AG04449 (cell line): ENCODE data around the gene PRKG1.

Experiments
- CTCF ChIA-PET: fragments of 350-600 bp; formaldehyde crosslinking; extraction: SDS; loops from one replicate; lab custom pipeline; 2021; ENCODE audit warnings: antibody characterized with exemption; lab: Yijun Ruan, JAX
- POLR2A ChIA-PET: fragments of 400-600, 350-600 bp; formaldehyde crosslinking; extraction: SDS; loops from one replicate; lab custom pipeline; 2020; ENCODE audit warnings: antibody characterized with exemption, inconsistent platforms; lab: Yijun Ruan, JAX
- DNase-seq: peaks from one replicate; pipeline ENCODE4 v3.0.0-alpha.2; 2010; ENCODE audit warnings: low read depth, low spot score
- H3K4me3 ChIP-seq: 2 replicates; pipeline ENCODE4 v1.5.1; 2011; ENCODE audit warnings: low read depth, mild to moderate bottlenecking, control low read depth, low read length
- TF ChIP-seq, protein P1 (sequence below): IDR thresholded peaks from one replicate; pipeline ENCODE4 v1.5.1; 2011; ENCODE audit warnings: mild to moderate bottlenecking, moderate library complexity, low read length, control low read depth, inconsistent platforms; ENCODE audit not compliant: insufficient read depth; ENCODE audit errors: missing control alignments

PRKG1 gene

DNA sequence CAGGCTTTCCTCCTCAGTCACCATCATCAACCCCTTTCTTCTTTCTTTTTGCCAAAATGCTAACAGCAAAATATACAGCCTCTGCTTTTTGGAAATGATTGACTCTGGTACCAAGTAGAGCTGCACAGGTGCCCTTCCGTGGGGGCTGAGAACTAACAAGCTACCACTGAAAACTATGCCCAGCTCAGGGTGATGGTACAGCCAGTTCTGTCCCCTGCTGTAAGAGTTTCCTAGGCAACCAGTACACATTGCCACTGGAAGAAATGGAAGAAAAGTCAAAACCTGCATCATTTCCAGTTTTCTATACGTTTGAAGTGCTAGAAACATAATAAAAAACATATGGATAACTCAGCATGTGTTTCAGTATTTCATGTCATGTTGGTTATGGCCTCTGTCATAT, 297.5 kb downstream of the PRKG1 start:
- no peak for DNase-seq
- no peak overlapping the region for H3K4me3 ChIP-seq
- TF ChIP-seq, protein P1, sequence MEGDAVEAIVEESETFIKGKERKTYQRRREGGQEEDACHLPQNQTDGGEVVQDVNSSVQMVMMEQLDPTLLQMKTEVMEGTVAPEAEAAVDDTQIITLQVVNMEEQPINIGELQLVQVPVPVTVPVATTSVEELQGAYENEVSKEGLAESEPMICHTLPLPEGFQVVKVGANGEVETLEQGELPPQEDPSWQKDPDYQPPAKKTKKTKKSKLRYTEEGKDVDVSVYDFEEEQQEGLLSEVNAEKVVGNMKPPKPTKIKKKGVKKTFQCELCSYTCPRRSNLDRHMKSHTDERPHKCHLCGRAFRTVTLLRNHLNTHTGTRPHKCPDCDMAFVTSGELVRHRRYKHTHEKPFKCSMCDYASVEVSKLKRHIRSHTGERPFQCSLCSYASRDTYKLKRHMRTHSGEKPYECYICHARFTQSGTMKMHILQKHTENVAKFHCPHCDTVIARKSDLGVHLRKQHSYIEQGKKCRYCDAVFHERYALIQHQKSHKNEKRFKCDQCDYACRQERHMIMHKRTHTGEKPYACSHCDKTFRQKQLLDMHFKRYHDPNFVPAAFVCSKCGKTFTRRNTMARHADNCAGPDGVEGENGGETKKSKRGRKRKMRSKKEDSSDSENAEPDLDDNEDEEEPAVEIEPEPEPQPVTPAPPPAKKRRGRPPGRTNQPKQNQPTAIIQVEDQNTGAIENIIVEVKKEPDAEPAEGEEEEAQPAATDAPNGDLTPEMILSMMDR = no peak
- POLR2A ChIA-PET = no interaction called here
- CTCF ChIA-PET = no interaction called here

DNA sequence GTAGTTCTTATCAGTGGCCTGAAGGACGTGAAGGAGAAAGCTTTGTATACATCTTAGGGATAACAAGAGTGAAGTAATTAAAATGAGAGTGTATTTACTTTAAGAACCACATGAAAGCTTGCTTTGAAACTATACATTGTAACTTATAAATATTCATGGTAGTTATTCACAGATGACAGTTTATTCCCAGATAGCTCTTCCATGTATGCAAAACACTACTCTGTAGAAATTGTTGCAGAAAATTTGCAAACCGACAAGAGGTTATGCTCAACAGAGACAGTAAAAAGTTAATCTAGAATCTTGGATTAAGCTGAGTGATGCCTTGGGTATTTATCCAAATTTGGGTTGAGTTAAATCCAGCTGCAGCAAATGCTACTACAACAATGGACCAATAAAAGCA, 301.5 kb downstream of the PRKG1 start:
- TF ChIP-seq, protein P1 = no peak
- ChIA-PET CTCF (interaction anchor here (1.0 to 1.2 kb wide), 2 partner anchors 13 to 46 kb away, joined by 3 read pairs; no protein-coding TSS in a partner anchor), POLR2A (no interaction called here)
- H3K4me3 ChIP-seq = no peak overlapping the region
- no peak for DNase-seq

DNA sequence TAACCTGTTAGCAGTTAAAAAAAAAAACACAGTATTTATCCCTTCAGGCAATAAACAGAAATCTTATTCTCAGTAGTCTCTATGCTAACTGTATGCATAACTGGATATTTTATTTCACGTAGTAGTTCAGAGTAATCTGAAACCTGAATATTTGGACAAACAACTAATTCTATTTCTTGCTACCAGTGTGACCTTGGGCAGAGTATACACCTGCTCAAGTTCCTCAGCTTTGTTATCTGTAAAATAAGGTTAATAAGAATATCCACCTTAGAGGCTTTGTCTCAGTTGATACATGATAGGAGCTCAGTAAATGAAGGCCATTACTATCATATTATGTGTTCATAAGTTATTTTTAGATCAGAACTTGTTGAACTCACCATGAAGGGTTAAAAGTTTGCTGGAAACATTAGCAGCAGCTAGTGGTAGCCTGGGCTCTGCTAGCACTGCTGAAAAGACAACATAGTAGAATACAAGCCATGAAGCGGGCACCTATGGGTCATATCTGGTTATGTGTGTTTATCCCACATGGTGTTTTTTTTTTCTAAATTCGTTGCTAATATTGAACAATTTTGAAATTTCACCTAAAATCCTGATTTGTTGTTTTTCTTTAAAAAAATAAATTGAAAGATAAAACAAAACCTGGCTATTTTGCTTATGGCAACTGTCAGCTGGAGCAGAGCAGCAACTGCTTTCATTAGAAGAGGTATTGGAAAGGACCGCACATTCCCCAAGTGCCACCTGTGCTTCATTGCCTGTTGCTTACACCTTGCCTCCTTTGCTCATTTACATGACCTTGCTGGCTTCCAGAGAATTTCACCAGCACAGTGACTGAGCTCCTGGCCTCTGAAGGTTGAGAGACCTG, 303.0 kb downstream of the PRKG1 start:
- H3K4me3 ChIP-seq = no peak overlapping the region
- ChIA-PET POLR2A (no interaction called here), CTCF (interaction anchor here (1.1 to 1.9 kb wide), 2 partner anchors 11 to 19 kb away, joined by 3 to 8 read pairs; no protein-coding TSS in a partner anchor)
- TF ChIP-seq, protein P1 = no peak
- no peak for DNase-seq

DNA sequence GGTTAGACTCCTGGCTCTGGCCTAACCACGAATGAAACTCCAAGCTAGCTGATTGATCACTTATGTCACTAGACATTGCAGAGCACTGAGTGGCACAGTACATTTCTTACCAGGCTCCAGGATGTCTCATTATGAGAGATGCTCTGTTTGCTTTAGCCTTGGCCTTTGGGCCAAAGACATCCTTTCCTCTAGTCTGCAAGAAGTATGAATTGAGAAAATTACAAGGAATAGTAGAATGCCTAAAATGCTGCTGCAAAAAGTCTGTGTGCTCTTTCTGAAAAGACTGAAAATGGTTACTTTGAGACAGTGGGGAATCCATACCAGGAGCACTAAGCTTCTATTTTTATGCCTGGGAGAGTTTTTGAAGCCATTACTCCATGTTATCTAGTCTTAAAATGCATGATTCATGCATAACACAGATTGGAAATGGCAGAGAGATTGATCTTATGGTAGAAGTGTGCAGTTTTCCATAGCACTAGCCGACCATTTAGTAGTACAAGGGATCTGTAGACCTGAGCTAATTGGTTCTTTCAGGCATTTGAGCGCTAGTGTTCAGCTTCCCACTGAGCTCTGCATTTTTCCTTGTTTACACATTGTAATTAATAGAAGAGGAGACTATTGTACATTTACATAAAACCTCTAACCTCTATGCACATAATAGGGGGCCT, 303.8 kb downstream of the PRKG1 start:
- no peak overlapping the region for H3K4me3 ChIP-seq
- ChIA-PET CTCF (interaction anchor here (1.1 to 1.9 kb wide), 2 partner anchors 11 to 20 kb away, joined by 3 to 8 read pairs; no protein-coding TSS in a partner anchor), POLR2A (no interaction called here)
- TF ChIP-seq, protein P1 = no peak
- no peak for DNase-seq

DNA sequence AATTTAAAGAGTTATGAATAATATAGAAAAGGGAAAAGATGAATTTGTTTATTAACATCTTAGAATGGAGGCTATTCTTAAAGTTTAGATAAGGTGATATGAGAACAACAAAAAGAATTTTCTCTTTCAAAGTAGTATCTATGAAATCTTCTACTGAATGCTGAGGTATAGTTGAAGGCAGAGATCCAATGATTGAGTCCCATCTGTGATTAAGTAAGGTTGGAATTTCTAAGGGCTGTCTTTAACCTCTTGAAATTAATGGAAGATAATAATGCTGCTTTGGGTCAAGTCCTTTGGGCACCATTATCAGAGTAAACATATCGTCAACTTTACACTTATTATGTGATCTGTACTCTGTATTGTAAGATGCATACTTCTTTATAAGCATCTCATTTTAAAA, 307.9 kb downstream of the PRKG1 start:
- TF ChIP-seq, protein P1 = no peak
- POLR2A ChIA-PET = no interaction called here
- CTCF ChIA-PET = interaction anchor here (1.6 kb wide), 1 partner anchor 13 kb away, joined by 5 read pairs; no protein-coding TSS in a partner anchor
- no peak for DNase-seq
- H3K4me3 ChIP-seq = no peak overlapping the region

DNA sequence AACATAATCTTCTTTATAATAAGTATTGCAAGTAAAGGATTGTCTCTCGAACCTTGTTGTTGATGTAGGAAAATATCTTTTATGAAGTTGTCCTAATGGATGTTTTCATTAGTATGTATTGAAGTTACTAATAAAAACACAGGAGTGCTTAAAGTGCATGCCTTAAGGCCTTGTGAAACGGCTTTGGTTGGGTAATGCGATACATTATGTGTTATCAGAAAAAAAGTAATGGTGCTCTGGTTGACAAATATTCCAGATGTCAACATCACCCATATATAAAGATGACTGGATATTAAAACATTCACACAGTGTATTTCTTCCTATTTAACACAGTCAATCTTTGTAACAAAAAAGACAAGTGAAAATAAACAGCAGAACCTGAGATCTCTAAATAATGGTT, 310.7 kb downstream of the PRKG1 start:
- TF ChIP-seq, protein P1 = no peak
- H3K4me3 ChIP-seq = no peak overlapping the region
- CTCF ChIA-PET = no interaction called here
- POLR2A ChIA-PET = no interaction called here
- no peak for DNase-seq
